Hippocampal formation (tissue), 2 donors: Measurements from ENCODE around the gene MYO5B.
A peak's percentile ranks its signal among the peaks of the same experiment; 100 is the strongest.

ENCODE experiments used
- DNase-seq, 2 donors: peaks; one replicate each; lab custom pipeline; 2025; lab: John Stamatoyannopoulos, UW

The MYO5B gene

GRCh38 chr18:49886891-49887764 is 307.8 kb downstream of the MYO5B start:
- no peak for DNase-seq

GRCh38 chr18:49884959-49885358 is 310.0 kb downstream of the MYO5B start:
- no peak for DNase-seq

- DNase-seq: no peak
Measured at GRCh38 chr18:49884465-49884864, 310.5 kb downstream of the MYO5B start.

- no peak for DNase-seq
Measured at GRCh38 chr18:49880661-49881060, 314.3 kb downstream of the MYO5B start.

GRCh38 chr18:49879271-49879580 is 315.7 kb downstream of the MYO5B start:
- DNase-seq: peak in 1 of 2 donors; percentile 1

- DNase-seq: no peak
Measured at GRCh38 chr18:49878567-49879270, 316.2 kb downstream of the MYO5B start.

- no peak for DNase-seq
Measured at GRCh38 chr18:49878015-49878414, 316.9 kb downstream of the MYO5B start.

GRCh38 chr18:49876536-49876935 is 318.4 kb downstream of the MYO5B start:
- DNase-seq: no peak

- DNase-seq: peak in 1 of 2 donors; percentile 6
Measured at GRCh38 chr18:49875783-49876182, 319.2 kb downstream of the MYO5B start.

GRCh38 chr18:49875155-49875554 is 319.8 kb downstream of the MYO5B start:
- DNase-seq: no peak

- DNase-seq: no peak
Measured at GRCh38 chr18:49874238-49874637, 320.7 kb downstream of the MYO5B start.

- DNase-seq: no peak
Measured at GRCh38 chr18:49869354-49869753, 325.6 kb downstream of the MYO5B start.

- DNase-seq: no peak
Measured at GRCh38 chr18:49866680-49867079, 328.3 kb downstream of the MYO5B start.

GRCh38 chr18:49865401-49865800 is 329.5 kb downstream of the MYO5B start:
- DNase-seq: no peak

- DNase-seq: no peak
Measured at GRCh38 chr18:49863769-49864621, 331.0 kb downstream of the MYO5B start.

GRCh38 chr18:49862656-49863385 is 332.1 kb downstream of the MYO5B start:
- DNase-seq: no peak

GRCh38 chr18:49861659-49862058 is 333.3 kb downstream of the MYO5B start:
- no peak for DNase-seq

- no peak for DNase-seq
Measured at GRCh38 chr18:49859725-49860124, 335.2 kb downstream of the MYO5B start.

- no peak for DNase-seq
Measured at GRCh38 chr18:49859021-49859359, 336.0 kb downstream of the MYO5B start.

GRCh38 chr18:49858309-49859020 is 336.5 kb downstream of the MYO5B start:
- DNase-seq: peak; percentile 19 to 33

- DNase-seq: no peak
Measured at GRCh38 chr18:49857708-49858107, 337.2 kb downstream of the MYO5B start.
